Fibroblast of mammary gland (primary cell): Measurements from ENCODE around the gene RIPPLY1.
"Not testable (repeated sequence)": the region's sequence is repeated elsewhere in the genome, so short reads cannot be mapped to it uniquely, and the experiment has no call there.

Experiments
- DNase-seq: peaks from one replicate; pipeline ENCODE4 v3.0.0-alpha.2; 2010; ENCODE audit warnings: low read depth
- H3K4me3 ChIP-seq: 2 replicates; pipeline ENCODE4 v1.5.1; 2011; ENCODE audit warnings: low read depth, mild to moderate bottlenecking, low read length, moderate library complexity; ENCODE audit not compliant: control insufficient read depth
- TF ChIP-seq, protein P1 (sequence below): conservative IDR thresholded peaks from 2 replicates; pipeline ENCODE4 v1.5.1; 2011; ENCODE audit warnings: low read depth, low read length, inconsistent platforms; ENCODE audit not compliant: control insufficient read depth, insufficient read depth

RIPPLY1 gene

DNA sequence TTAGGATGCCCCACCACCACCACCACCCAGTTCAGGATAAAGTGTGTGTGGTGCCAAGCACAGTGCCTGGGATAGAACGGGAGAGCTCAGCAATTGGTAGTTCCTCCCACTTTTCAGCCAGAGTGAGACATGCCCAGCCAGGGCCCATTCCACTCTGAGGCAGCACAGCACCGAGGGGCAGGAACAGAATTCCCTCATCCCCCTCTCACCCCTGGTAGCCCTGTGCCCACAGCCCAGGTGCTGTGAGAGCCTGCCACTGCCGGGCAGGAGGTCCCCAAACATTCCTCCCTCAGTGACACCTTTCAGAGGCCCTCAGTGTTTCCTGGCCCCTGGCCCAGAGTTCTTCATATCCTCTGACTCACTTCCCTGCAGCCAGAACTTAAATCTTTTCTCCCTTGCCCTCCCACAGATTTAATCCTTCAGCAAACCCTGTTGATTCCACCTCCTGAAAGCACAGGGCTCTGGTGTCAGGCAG lies 8.1 kb downstream of the RIPPLY1 start:
- TF ChIP-seq, protein P1, sequence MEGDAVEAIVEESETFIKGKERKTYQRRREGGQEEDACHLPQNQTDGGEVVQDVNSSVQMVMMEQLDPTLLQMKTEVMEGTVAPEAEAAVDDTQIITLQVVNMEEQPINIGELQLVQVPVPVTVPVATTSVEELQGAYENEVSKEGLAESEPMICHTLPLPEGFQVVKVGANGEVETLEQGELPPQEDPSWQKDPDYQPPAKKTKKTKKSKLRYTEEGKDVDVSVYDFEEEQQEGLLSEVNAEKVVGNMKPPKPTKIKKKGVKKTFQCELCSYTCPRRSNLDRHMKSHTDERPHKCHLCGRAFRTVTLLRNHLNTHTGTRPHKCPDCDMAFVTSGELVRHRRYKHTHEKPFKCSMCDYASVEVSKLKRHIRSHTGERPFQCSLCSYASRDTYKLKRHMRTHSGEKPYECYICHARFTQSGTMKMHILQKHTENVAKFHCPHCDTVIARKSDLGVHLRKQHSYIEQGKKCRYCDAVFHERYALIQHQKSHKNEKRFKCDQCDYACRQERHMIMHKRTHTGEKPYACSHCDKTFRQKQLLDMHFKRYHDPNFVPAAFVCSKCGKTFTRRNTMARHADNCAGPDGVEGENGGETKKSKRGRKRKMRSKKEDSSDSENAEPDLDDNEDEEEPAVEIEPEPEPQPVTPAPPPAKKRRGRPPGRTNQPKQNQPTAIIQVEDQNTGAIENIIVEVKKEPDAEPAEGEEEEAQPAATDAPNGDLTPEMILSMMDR: no peak
- DNase-seq: peak; percentile 75
- no peak overlapping the region for H3K4me3 ChIP-seq

DNA sequence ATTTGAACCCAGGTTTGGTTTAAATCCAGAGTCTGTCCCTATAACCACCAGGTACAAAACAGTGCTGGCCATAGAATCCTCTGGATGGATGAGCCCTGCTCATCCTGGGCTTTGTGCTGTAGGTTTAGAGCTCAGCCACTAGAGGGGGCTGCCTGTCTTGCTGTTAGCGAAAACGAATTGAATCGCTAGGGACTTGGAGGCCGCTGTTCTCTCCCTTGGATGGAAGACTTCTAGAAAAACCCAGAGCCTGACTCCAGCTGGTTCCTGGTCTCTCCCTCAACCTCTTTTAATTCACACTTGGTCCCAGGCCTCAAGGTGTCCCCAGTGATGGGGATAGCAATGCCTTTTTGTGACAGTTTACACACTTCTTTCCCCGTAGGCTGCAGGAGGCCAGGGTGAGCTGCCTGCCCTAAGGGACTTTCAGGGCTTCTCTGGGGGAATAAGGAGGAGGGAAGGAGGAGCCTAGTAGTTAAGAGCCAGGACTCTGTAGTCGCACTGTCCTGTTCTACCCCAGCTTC lies 8.7 kb downstream of the RIPPLY1 start:
- H3K4me3 ChIP-seq: no peak overlapping the region
- peak; percentile 77 for DNase-seq
- TF ChIP-seq, protein P1: peak; percentile 94

DNA sequence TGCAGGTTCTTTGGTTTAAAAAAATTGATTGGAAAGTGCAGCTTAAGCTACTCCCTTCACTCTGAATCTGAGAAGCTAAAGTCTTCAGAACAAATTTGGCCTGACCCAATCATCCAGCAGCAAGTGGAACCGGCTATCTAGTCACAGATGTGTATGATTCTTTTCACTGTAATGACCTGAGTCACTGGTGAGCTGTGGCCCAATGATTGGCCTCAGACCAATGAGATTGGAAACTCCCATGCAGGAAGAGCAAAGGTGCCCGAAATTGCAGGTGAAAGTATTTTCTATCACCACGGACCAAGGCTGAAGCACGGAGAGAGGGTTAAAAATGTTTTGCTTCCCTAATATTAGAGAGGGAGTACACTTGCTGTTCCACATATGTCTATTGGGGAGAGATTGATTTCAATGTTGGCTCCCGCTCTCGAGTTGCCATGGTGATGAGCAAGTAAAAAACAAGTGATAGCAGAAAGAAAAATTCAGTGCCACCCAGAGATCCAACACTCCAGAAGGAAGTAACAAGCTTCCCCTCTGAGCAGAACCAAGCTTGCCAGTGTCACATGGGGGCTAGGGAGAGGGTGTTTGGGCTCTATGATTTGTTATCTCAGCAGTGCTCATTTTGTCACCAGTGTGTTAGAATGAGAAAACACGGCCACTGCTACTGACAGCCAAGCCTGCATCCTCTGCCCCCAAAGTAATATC lies 11.2 kb downstream of the RIPPLY1 start:
- no peak for DNase-seq
- TF ChIP-seq, protein P1: no peak
- no peak overlapping the region for H3K4me3 ChIP-seq

DNA sequence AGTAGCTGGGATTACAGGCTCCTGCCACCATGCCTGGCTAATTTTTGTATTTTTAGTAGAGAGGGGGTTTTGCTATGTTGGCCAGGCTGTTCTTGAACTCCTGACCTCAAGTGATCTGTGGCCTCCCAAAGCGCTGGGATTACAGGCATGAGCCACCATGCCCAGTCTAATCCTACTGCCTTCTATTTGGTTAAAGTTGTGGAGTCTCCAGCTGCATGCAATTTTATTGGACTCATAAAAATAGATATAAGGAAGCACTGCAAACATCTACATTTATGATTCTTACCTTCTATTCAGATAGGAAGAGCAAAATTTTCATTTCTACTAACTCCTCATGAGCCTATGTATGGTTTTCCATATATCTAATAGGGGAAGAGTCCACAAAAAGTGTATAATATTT lies 13.7 kb downstream of the RIPPLY1 start:
- TF ChIP-seq, protein P1: no peak
- no peak for DNase-seq
- no peak overlapping the region for H3K4me3 ChIP-seq

DNA sequence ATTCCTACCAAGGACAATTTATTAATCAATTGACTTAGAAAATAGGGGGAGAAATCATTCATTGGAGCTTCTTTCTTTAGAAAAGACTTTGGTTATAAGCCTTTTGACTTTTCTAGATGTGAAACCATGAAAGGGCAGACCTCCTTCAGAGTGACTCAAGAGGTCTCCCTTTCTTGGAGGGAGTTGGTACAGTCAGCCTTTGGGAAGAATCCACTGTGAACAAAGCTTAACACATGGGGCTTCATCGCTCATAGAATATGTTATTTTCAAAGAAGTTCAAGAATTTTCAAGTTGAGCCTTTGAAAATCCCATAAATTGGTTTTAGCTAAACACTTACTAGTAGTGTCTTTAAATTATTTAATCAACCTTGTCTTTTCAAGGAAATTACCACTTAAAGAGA lies 28.0 kb downstream of the RIPPLY1 start:
- TF ChIP-seq, protein P1: no peak
- peak; percentile 58 for DNase-seq
- H3K4me3 ChIP-seq: no peak overlapping the region

DNA sequence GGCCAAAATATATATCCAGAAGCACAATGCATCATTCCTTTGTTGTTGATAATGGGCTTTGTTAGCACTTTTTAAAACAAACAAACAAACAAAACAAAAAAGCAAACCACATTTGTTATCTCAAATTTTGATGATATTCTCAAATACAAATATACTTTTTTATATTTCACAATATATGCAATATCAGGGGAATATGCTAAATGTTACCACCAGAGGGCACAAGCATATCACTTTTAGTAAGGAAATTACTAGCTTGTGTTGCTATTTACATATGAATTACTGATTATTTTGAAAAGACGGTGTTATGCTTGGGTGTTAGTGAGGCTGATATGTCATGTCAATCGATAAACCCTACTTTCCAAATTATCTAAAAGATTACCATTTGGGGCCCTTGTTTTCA lies 29.1 kb downstream of the RIPPLY1 start:
- H3K4me3 ChIP-seq: no peak overlapping the region
- peak; percentile 51 for DNase-seq
- TF ChIP-seq, protein P1: peak; percentile 73

DNA sequence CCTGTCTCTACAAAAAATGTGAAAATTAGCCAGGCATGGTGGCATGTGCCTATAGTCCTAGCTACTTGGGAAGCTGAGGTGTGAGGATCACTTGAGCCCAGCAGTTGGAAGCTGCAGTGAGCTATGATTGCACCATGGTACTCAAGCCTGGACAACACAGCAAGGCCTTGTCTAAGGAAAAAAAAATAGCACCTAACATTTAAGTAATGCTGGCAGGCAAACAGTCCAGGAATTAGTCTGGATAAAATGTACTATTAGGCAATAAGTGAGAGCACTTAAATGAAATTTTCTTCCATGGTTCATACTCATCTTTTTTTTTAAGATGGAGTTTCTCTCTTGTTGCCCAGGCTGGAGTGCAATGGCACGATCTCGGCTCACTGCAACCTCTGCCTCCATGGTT lies 30.3 kb downstream of the RIPPLY1 start:
- H3K4me3 ChIP-seq, DNase-seq: not testable (repeated sequence)
